ENCODE data around the gene SLC7A14. TPM values are rescaled to one million over a fixed set of nuclear protein-coding genes. Genes with fewer than 3 reads are reported as not detected.

SLC7A14 gene
- total RNA-seq, 1 experiment from 2014 or later, result not detected

- no peak for ATAC-seq
- intact Hi-C loops (cut with micrococcal nuclease), result no loop called here
These were observed 31.8 kb downstream of the SLC7A14 start for GRCh38 chr3:170553788-170554757.

GRCh38 chr3:170551252-170551651 is 34.6 kb downstream of the SLC7A14 start:
- ATAC-seq (no peak), DNase-seq (ENCODE audit: low read depth, low spot score) (no peak)
- no peak overlapping the region for H2AFZ ChIP-seq (ENCODE audit: low read depth, low read length, poor library complexity, severe bottlenecking)
- H3K4me3 ChIP-seq (replicated peaks in 1 of 2; ENCODE audit: low read depth in 1 of 2, low read length in 2 of 2), result no peak overlapping the region
- no peaks in the 10 kb centered on the region for H3K36me3 ChIP-seq (ENCODE audit: control insufficient read depth in 1 of 2, insufficient read depth in 2 of 2, low read length in 2 of 2)
- POLR2A ChIA-PET, result no interaction called here
- intact Hi-C loops (cut with micrococcal nuclease), result no loop called here
- H3K9me3 ChIP-seq (ENCODE audit: control insufficient read depth in 1 of 2, insufficient read depth in 1 of 2, low read depth in 1 of 2, low read length in 2 of 2), result no peaks in the 10 kb centered on the region
- no peaks in the 10 kb centered on the region for H3K9me2 ChIP-seq (ENCODE audit: insufficient read depth)
- H4K20me1 ChIP-seq (ENCODE audit: insufficient read depth), result no peaks in the 10 kb centered on the region
- CTCF ChIA-PET, result no interaction called here
- no peak overlapping the region for H3K27ac ChIP-seq (ENCODE audit: low read depth, low read length)
- H3K4me2 ChIP-seq (ENCODE audit: low read length), result no peak overlapping the region
- H3K4me1 ChIP-seq (ENCODE audit: control insufficient read depth in 1 of 2, insufficient read depth in 2 of 2, low read length in 2 of 2), result no peaks in the 10 kb centered on the region
- H3K9ac ChIP-seq (ENCODE audit: low read length), result no peak overlapping the region
- RAD21 ChIA-PET (ENCODE audit: low non-redundant PET in 1 of 2, low total read pairs in 2 of 2, uncharacterized antibody in 2 of 2, unreplicated experiment in 2 of 2), result no interaction called here
- H3K79me2 ChIP-seq (ENCODE audit: insufficient read depth, low read length), result no peaks in the 10 kb centered on the region
- H3K27me3 ChIP-seq (ENCODE audit: insufficient read depth, low read length), result peaks cover 14% of the 10 kb centered on the region; the same call in 1 of the 2 replicates
- no TSS peak for BruUV-seq (replicated peaks)
- TF ChIP-seq JUND (IDR thresholded peaks at IDR 0.05) (no peak), FOSL1 (IDR thresholded peaks at IDR 0.05; ENCODE audit: low read depth) (no peak), POLR2AphosphoS5 (IDR thresholded peaks at IDR 0.05; ENCODE audit: low read depth, low read length) (no peak), ZNF274 (IDR thresholded peaks at IDR 0.05; ENCODE audit: low read depth, low read length) (no peak), REST (IDR thresholded peaks at IDR 0.05; ENCODE audit: low read depth) (no peak), ZFX (IDR thresholded peaks at IDR 0.05) (no peak), SIN3A (IDR thresholded peaks at IDR 0.05; ENCODE audit: low read depth) (no peak)

More at GRCh38 chr3:170553788-170554757, 31.8 kb downstream of the SLC7A14 start:
- Histone ChIP-seq H3K27me3 (ENCODE audit: insufficient read depth, low read length) (no peaks in the 10 kb centered on the region), H3K79me2 (ENCODE audit: insufficient read depth, low read length) (no peaks in the 10 kb centered on the region), H2AFZ (ENCODE audit: low read depth, low read length, poor library complexity, severe bottlenecking) (no peak overlapping the region), H3K36me3 (ENCODE audit: control insufficient read depth in 1 of 2, insufficient read depth in 2 of 2, low read length in 2 of 2) (no peaks in the 10 kb centered on the region), H3K27ac (ENCODE audit: low read depth, low read length) (no peak overlapping the region), H3K9me2 (ENCODE audit: insufficient read depth) (no peaks in the 10 kb centered on the region), H3K4me3 (replicated peaks in 1 of 2; ENCODE audit: low read depth in 1 of 2, low read length in 2 of 2) (no peak overlapping the region), H4K20me1 (ENCODE audit: insufficient read depth) (no peaks in the 10 kb centered on the region), H3K9ac (ENCODE audit: low read length) (no peak overlapping the region), H3K4me2 (ENCODE audit: low read length) (no peak overlapping the region), H3K9me3 (ENCODE audit: control insufficient read depth in 1 of 2, insufficient read depth in 1 of 2, low read depth in 1 of 2, low read length in 2 of 2) (no peaks in the 10 kb centered on the region), H3K4me1 (ENCODE audit: control insufficient read depth in 1 of 2, insufficient read depth in 2 of 2, low read length in 2 of 2) (no peaks in the 10 kb centered on the region)
- ChIA-PET CTCF (interaction anchor here (1.0 kb wide), 2 partner anchors 140 to 255 kb away, joined by 3 to 4 read pairs; no protein-coding TSS in a partner anchor), POLR2A (interaction anchor here (1.2 kb wide), 1 partner anchor 8 kb away, joined by 3 read pairs; no protein-coding TSS in a partner anchor), RAD21 (ENCODE audit: low non-redundant PET in 1 of 2, low total read pairs in 2 of 2, uncharacterized antibody in 2 of 2, unreplicated experiment in 2 of 2) (no interaction called here)
- BruUV-seq (replicated peaks), result no TSS peak
- DNase-seq (ENCODE audit: low read depth, low spot score), result no peak
- TF ChIP-seq RAD21 (IDR thresholded peaks at IDR 0.05; ENCODE audit: low read depth) (peak; percentile 30; the same call in 1 of the 2 replicates), POLR2A (IDR thresholded peaks at IDR 0.05; ENCODE audit: borderline replicate concordance, extremely low read depth, insufficient read depth, insufficient read length) (no peak)
